ENCODE data around the gene SAMD4B.

The SAMD4B gene

GRCh38 chr19:39409208-39410016 is 67.2 kb downstream of the SAMD4B start:
- peak overlapping the region; percentile 80 for H3K4me3 ChIP-seq (ENCODE audit: low read length)
- peak overlapping the region; percentile 91 for H3K9ac ChIP-seq (ENCODE audit: low read depth, low read length)
- H3K4me2 ChIP-seq (ENCODE audit: low read length) = peak overlapping the region; percentile 86
- peaks cover 29% of the 10 kb centered on the region for H3K4me1 ChIP-seq (ENCODE audit: control insufficient read depth, insufficient read depth, low read length)
- peaks cover 15% of the 10 kb centered on the region for H3K36me3 ChIP-seq (ENCODE audit: insufficient read depth, low read length)
- no peaks in the 10 kb centered on the region for H3K27me3 ChIP-seq (ENCODE audit: control insufficient read depth, insufficient read depth, low read length)
- no peaks in the 10 kb centered on the region for H3K9me3 ChIP-seq (replicated peaks; ENCODE audit: low read length)

- peaks cover 37% of the 10 kb centered on the region for H3K4me1 ChIP-seq (ENCODE audit: control insufficient read depth, insufficient read depth, low read length)
Observed at GRCh38 chr19:39410017-39410830, 68.0 kb downstream of the SAMD4B start.

GRCh38 chr19:39410831-39411080 is 68.5 kb downstream of the SAMD4B start:
- peaks cover 38% of the 10 kb centered on the region for H3K4me1 ChIP-seq (ENCODE audit: control insufficient read depth, insufficient read depth, low read length)
- H3K9me3 ChIP-seq (replicated peaks; ENCODE audit: low read length) = no peaks in the 10 kb centered on the region
- no peaks in the 10 kb centered on the region for H3K27me3 ChIP-seq (ENCODE audit: control insufficient read depth, insufficient read depth, low read length)
- H3K36me3 ChIP-seq (ENCODE audit: insufficient read depth, low read length) = peaks cover 17% of the 10 kb centered on the region
- peak overlapping the region; percentile 91 for H3K9ac ChIP-seq (ENCODE audit: low read depth, low read length)
- peak overlapping the region; percentile 80 for H3K4me3 ChIP-seq (ENCODE audit: low read length)
- peak overlapping the region; percentile 86 for H3K4me2 ChIP-seq (ENCODE audit: low read length)

More at GRCh38 chr19:39410017-39410830, 68.0 kb downstream of the SAMD4B start:
- Histone ChIP-seq H3K4me3 (ENCODE audit: low read length) (peak overlapping the region; percentile 80), H3K36me3 (ENCODE audit: insufficient read depth, low read length) (peaks cover 15% of the 10 kb centered on the region), H3K9me3 (replicated peaks; ENCODE audit: low read length) (no peaks in the 10 kb centered on the region), H3K27me3 (ENCODE audit: control insufficient read depth, insufficient read depth, low read length) (no peaks in the 10 kb centered on the region), H3K4me2 (ENCODE audit: low read length) (peak overlapping the region; percentile 86), H3K9ac (ENCODE audit: low read depth, low read length) (peak overlapping the region; percentile 91)

- Histone ChIP-seq H3K9me3 (replicated peaks; ENCODE audit: low read length) (no peaks in the 10 kb centered on the region), H3K4me2 (ENCODE audit: low read length) (peak overlapping the region; percentile 86), H3K4me1 (ENCODE audit: control insufficient read depth, insufficient read depth, low read length) (peaks cover 33% of the 10 kb centered on the region), H3K36me3 (ENCODE audit: insufficient read depth, low read length) (peaks cover 19% of the 10 kb centered on the region), H3K4me3 (ENCODE audit: low read length) (peak overlapping the region; percentile 80), H3K27me3 (ENCODE audit: control insufficient read depth, insufficient read depth, low read length) (no peaks in the 10 kb centered on the region), H3K9ac (ENCODE audit: low read depth, low read length) (peak overlapping the region; percentile 91)
Observed at GRCh38 chr19:39411081-39411831, 69.0 kb downstream of the SAMD4B start.

GRCh38 chr19:39411832-39412099 is 69.5 kb downstream of the SAMD4B start:
- Histone ChIP-seq H3K36me3 (ENCODE audit: insufficient read depth, low read length) (peaks cover 21% of the 10 kb centered on the region), H3K4me3 (ENCODE audit: low read length) (peak overlapping the region; percentile 80), H3K9me3 (replicated peaks; ENCODE audit: low read length) (no peaks in the 10 kb centered on the region), H3K27me3 (ENCODE audit: control insufficient read depth, insufficient read depth, low read length) (no peaks in the 10 kb centered on the region), H3K4me1 (ENCODE audit: control insufficient read depth, insufficient read depth, low read length) (peaks cover 32% of the 10 kb centered on the region), H3K4me2 (ENCODE audit: low read length) (peak overlapping the region; percentile 86), H3K9ac (ENCODE audit: low read depth, low read length) (peak overlapping the region; percentile 91)

GRCh38 chr19:39412100-39412866 is 70.1 kb downstream of the SAMD4B start, which contains the start of gene PLEKHG2:
Gene PLEKHG2, plus strand, starts transcription at chr19:39412669. Its CDS starts 1,418 bp downstream, at chr19:39414087.
- no peaks in the 10 kb centered on the region for H3K9me3 ChIP-seq (replicated peaks; ENCODE audit: low read length)
- H3K4me2 ChIP-seq (ENCODE audit: low read length) = peak within 1 kb of the TSS; percentile 95
- peak within 1 kb of the TSS; percentile 98 for H3K9ac ChIP-seq (ENCODE audit: low read depth, low read length)
- H3K4me3 ChIP-seq (ENCODE audit: low read length) = peak within 1 kb of the TSS; percentile 93
- H3K4me1 ChIP-seq (ENCODE audit: control insufficient read depth, insufficient read depth, low read length) = peaks cover 32% of the 10 kb centered on the region
- no peaks in the 10 kb centered on the region for H3K27me3 ChIP-seq (ENCODE audit: control insufficient read depth, insufficient read depth, low read length)
- peaks cover 22% of the 10 kb centered on the region for H3K36me3 ChIP-seq (ENCODE audit: insufficient read depth, low read length)

- Histone ChIP-seq H3K9me3 (replicated peaks; ENCODE audit: low read length) (no peaks in the 10 kb centered on the region), H3K4me2 (ENCODE audit: low read length) (peak overlapping the region; percentile 95)
Observed at GRCh38 chr19:39412867-39413271, 70.6 kb downstream of the SAMD4B start.

GRCh38 chr19:39413272-39413910 is 71.2 kb downstream of the SAMD4B start:
- Histone ChIP-seq H3K9me3 (replicated peaks; ENCODE audit: low read length) (no peaks in the 10 kb centered on the region), H3K27me3 (ENCODE audit: control insufficient read depth, insufficient read depth, low read length) (no peaks in the 10 kb centered on the region), H3K36me3 (ENCODE audit: insufficient read depth, low read length) (peaks cover 19% of the 10 kb centered on the region), H3K4me3 (ENCODE audit: low read length) (peak overlapping the region; percentile 93), H3K4me1 (ENCODE audit: control insufficient read depth, insufficient read depth, low read length) (peaks cover 32% of the 10 kb centered on the region), H3K4me2 (ENCODE audit: low read length) (peak overlapping the region; percentile 95), H3K9ac (ENCODE audit: low read depth, low read length) (peak overlapping the region; percentile 98)

More at GRCh38 chr19:39412867-39413271, 70.6 kb downstream of the SAMD4B start:
- Histone ChIP-seq H3K4me1 (ENCODE audit: control insufficient read depth, insufficient read depth, low read length) (peaks cover 32% of the 10 kb centered on the region), H3K9ac (ENCODE audit: low read depth, low read length) (peak overlapping the region; percentile 98), H3K36me3 (ENCODE audit: insufficient read depth, low read length) (peaks cover 21% of the 10 kb centered on the region), H3K4me3 (ENCODE audit: low read length) (peak overlapping the region; percentile 93), H3K27me3 (ENCODE audit: control insufficient read depth, insufficient read depth, low read length) (no peaks in the 10 kb centered on the region)

GRCh38 chr19:39413911-39414608 is 71.8 kb downstream of the SAMD4B start:
- Histone ChIP-seq H3K36me3 (ENCODE audit: insufficient read depth, low read length) (peaks cover 19% of the 10 kb centered on the region), H3K27me3 (ENCODE audit: control insufficient read depth, insufficient read depth, low read length) (no peaks in the 10 kb centered on the region), H3K4me3 (ENCODE audit: low read length) (peak overlapping the region; percentile 93), H3K9ac (ENCODE audit: low read depth, low read length) (peak overlapping the region; percentile 98), H3K4me2 (ENCODE audit: low read length) (peak overlapping the region; percentile 95), H3K9me3 (replicated peaks; ENCODE audit: low read length) (no peaks in the 10 kb centered on the region), H3K4me1 (ENCODE audit: control insufficient read depth, insufficient read depth, low read length) (peaks cover 32% of the 10 kb centered on the region)
